ENCODE measurements around the gene LPP. TPM values are rescaled to one million over a fixed set of nuclear protein-coding genes. Genes with fewer than 3 reads are reported as not detected.

The LPP gene
- polyA plus RNA-seq, 2 of the 4 experiments (the other 2 are of a cell fraction) = 11.0 to 30.8 TPM

- Histone ChIP-seq H3K9me3 (no peaks in the 10 kb centered on the region), H3K4me3 (no peak overlapping the region), H3K4me2 (no peak overlapping the region), H3K4me1 (peaks cover 35% of the 10 kb centered on the region), H3K27ac (no peak overlapping the region)
- WGBS (ENCODE audit: missing lambda C conversion rate) = 93% methylated on average over 2 of the region's 2 CpGs
- no peak for DNase-seq (ENCODE audit: low read depth in 1 of 2, low spot score in 1 of 2)
- ChIA-PET CTCF (interaction anchor here (1.2 kb wide), 1 partner anchor 8 kb away, joined by 5 read pairs; no protein-coding TSS in a partner anchor), POLR2A (no interaction called here)
- no peak for FAIRE-seq
- ATAC-seq = no peak
- TF ChIP-seq JUN (IDR thresholded peaks at IDR 0.05) (no peak), REST (IDR thresholded peaks at IDR 0.05) (no peak), CHD2 (IDR thresholded peaks at IDR 0.05; ENCODE audit: low read length, partially characterized antibody) (no peak), CTCF (IDR thresholded peaks at IDR 0.05) (no peak), ESRRA (IDR thresholded peaks at IDR 0.05; ENCODE audit: borderline replicate concordance, low read length) (no peak), HOXB13 (CRISPR knock-in tag; IDR thresholded peaks at IDR 0.05; ENCODE audit: low read depth) (no peak), CBX2 (IDR thresholded peaks at IDR 0.05; ENCODE audit: borderline replicate concordance, low read depth) (no peak), SMC3 (IDR thresholded peaks at IDR 0.05) (no peak), GATA3 (IDR thresholded peaks at IDR 0.05; ENCODE audit: borderline replicate concordance) (no peak), ZFP36 (IDR thresholded peaks at IDR 0.05; ENCODE audit: borderline replicate concordance, partially characterized antibody) (no peak), PHF8 (IDR thresholded peaks at IDR 0.05; ENCODE audit: borderline replicate concordance, low read depth) (no peak), ZSCAN20 (CRISPR knock-in tag; IDR thresholded peaks at IDR 0.05) (no peak), MYC (IDR thresholded peaks at IDR 0.05; ENCODE audit: borderline replicate concordance, low read length) (no peak), USF2 (IDR thresholded peaks at IDR 0.05) (no peak), ZC3H11A (IDR thresholded peaks at IDR 0.05) (no peak), ZNF302 (CRISPR knock-in tag; IDR thresholded peaks at IDR 0.05) (no peak)
Measured at GRCh38 chr3:188303286-188303799, 149.4 kb downstream of the LPP start.

GRCh38 chr3:188303823-188304222, 149.9 kb downstream of the LPP start:
- Histone ChIP-seq H3K4me3 (no peak overlapping the region), H3K4me2 (no peak overlapping the region), H3K4me1 (peaks cover 30% of the 10 kb centered on the region), H3K9me3 (no peaks in the 10 kb centered on the region), H3K27ac (no peak overlapping the region)
- ChIA-PET POLR2A (no interaction called here), CTCF (interaction anchor here (1.1 kb wide), 1 partner anchor 563 kb away, joined by 3 read pairs; no protein-coding TSS in a partner anchor)
- no peak for TF ChIP-seq CEBPB (IDR thresholded peaks at IDR 0.05)
- no peak for TF ChIP-seq CBX2 (IDR thresholded peaks at IDR 0.05; ENCODE audit: borderline replicate concordance, low read depth)
- no peak for TF ChIP-seq FOXS1 (CRISPR knock-in tag; IDR thresholded peaks at IDR 0.05)
- TF ChIP-seq MAFK (IDR thresholded peaks at IDR 0.05; ENCODE audit: partially characterized antibody) = no peak
- TF ChIP-seq HOXB13 (CRISPR knock-in tag; IDR thresholded peaks at IDR 0.05; ENCODE audit: low read depth) = no peak
- no peak for TF ChIP-seq MYC (IDR thresholded peaks at IDR 0.05; ENCODE audit: borderline replicate concordance, low read length)
- DNase-seq (ENCODE audit: low read depth in 1 of 2, low spot score in 1 of 2) (no peak), FAIRE-seq (no peak), ATAC-seq (no peak)
- 95% methylated on average over 3 of the region's 3 CpGs for WGBS (ENCODE audit: missing lambda C conversion rate)
